ENCODE data around the gene PDGFC.

Gene PDGFC

GRCh38 chr4:156778093-156778492 lies 193.5 kb downstream of the PDGFC start:
- no peak for DNase-seq

GRCh38 chr4:156775813-156776212 lies 195.8 kb downstream of the PDGFC start:
- DNase-seq: no peak

GRCh38 chr4:156774422-156774821 lies 197.2 kb downstream of the PDGFC start:
- no peak for DNase-seq

GRCh38 chr4:156773648-156774357 lies 197.8 kb downstream of the PDGFC start:
- DNase-seq: no peak

GRCh38 chr4:156771171-156771837 lies 200.3 kb downstream of the PDGFC start:
- DNase-seq: no peak

- DNase-seq: no peak
These were observed 201.5 kb downstream of the PDGFC start for GRCh38 chr4:156770140-156770539.

- no peak for DNase-seq
These were observed 203.6 kb downstream of the PDGFC start for GRCh38 chr4:156767911-156768415.

GRCh38 chr4:156766846-156767245 lies 204.8 kb downstream of the PDGFC start:
- DNase-seq: no peak

- no peak for DNase-seq
These were observed 206.3 kb downstream of the PDGFC start for GRCh38 chr4:156765277-156765676.

GRCh38 chr4:156764846-156765245 lies 206.8 kb downstream of the PDGFC start:
- DNase-seq: no peak

- DNase-seq: no peak
These were observed 207.5 kb downstream of the PDGFC start for GRCh38 chr4:156764145-156764544.

GRCh38 chr4:156763511-156763910 lies 208.1 kb downstream of the PDGFC start:
- DNase-seq: peak; percentile 30

GRCh38 chr4:156762851-156763250 lies 208.7 kb downstream of the PDGFC start:
- DNase-seq: no peak

GRCh38 chr4:156756118-156756517 lies 215.5 kb downstream of the PDGFC start:
- no peak for DNase-seq

GRCh38 chr4:156754832-156755570 lies 216.6 kb downstream of the PDGFC start:
- no peak for DNase-seq

GRCh38 chr4:156751486-156751885 lies 220.1 kb downstream of the PDGFC start:
- no peak for DNase-seq

GRCh38 chr4:156749426-156750403 lies 221.9 kb downstream of the PDGFC start:
- DNase-seq: no peak

- no peak for DNase-seq
These were observed 225.5 kb downstream of the PDGFC start for GRCh38 chr4:156746111-156746510.

GRCh38 chr4:156738766-156739165 lies 232.8 kb downstream of the PDGFC start:
- no peak for DNase-seq

GRCh38 chr4:156734965-156735895 lies 236.4 kb downstream of the PDGFC start:
- no peak for DNase-seq

GRCh38 chr4:156733582-156733981 lies 238.0 kb downstream of the PDGFC start:
- no peak for DNase-seq
